Measurements from ENCODE around the gene CTSE.

DNA sequence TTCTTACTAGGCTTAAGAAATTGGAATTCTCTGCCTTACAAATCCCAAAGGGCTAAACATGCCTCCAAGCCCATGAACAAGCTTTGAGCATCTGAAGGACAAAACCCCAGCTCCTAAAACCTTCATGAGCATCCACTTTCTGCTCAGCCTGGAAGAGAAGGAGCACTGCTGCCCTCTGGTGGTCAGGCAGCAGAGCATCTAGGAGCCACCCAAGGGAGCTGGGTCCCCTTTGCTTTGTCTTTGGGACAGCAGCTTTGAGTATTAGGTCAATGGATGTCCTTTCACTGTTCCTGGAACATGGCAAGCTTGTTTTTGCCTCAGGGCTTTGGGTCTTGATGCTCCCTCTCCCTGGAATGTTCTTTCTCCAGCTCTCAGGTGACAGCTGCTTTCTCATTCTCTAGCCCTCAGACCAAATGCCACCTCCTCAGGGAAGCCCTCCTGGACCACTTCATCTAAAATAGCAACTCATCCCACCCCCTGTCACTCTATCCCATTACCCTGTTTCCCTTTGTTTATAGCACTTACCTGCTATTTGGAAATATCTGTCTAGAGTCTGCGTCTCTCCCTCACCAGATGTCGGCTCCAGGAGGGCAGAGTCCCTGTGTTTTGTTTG is 46.2 kb downstream of the CTSE start:
- TF ChIP-seq, protein P1, sequence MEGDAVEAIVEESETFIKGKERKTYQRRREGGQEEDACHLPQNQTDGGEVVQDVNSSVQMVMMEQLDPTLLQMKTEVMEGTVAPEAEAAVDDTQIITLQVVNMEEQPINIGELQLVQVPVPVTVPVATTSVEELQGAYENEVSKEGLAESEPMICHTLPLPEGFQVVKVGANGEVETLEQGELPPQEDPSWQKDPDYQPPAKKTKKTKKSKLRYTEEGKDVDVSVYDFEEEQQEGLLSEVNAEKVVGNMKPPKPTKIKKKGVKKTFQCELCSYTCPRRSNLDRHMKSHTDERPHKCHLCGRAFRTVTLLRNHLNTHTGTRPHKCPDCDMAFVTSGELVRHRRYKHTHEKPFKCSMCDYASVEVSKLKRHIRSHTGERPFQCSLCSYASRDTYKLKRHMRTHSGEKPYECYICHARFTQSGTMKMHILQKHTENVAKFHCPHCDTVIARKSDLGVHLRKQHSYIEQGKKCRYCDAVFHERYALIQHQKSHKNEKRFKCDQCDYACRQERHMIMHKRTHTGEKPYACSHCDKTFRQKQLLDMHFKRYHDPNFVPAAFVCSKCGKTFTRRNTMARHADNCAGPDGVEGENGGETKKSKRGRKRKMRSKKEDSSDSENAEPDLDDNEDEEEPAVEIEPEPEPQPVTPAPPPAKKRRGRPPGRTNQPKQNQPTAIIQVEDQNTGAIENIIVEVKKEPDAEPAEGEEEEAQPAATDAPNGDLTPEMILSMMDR (IDR thresholded peaks at IDR 0.05; ENCODE audit: poor library complexity): peak; percentile 96
- TF ChIP-seq EZH2phosphoT487 (IDR thresholded peaks at IDR 0.05; ENCODE audit: low read depth, severe bottlenecking, unreplicated experiment): no peak

All from hepatocyte (in vitro differentiated cells).